HepG2 (cell line): ENCODE measurements around the gene GRIFIN. TPM values are rescaled to one million over a fixed set of nuclear protein-coding genes. Genes with fewer than 3 reads are reported as not detected.

Experiments used
- ATAC-seq: fragments of 200-7000 bp; cut with Tn5 transposase; 3 replicates; pipeline ENCODE4 v1.9.1; 2020; ENCODE audit warnings: mild to moderate bottlenecking, moderate library complexity
- BruUV-seq: library from RNA; stranded (reverse); fragments of 400-500 nt; replicated peaks from 2 replicates; lab custom pipeline; 2021; lab: Mats Ljungman, UMichigan
- CTCF ChIA-PET: fragments of 300-600 bp; formaldehyde crosslinking; extraction: SDS; loops from one replicate; lab custom pipeline; 2021; ENCODE audit warnings: low total read pairs, inconsistent platforms, low intra/inter-chr PET ratio; lab: Yijun Ruan, JAX
- POLR2A ChIA-PET: fragments of 350-600 bp; sonication (Branson Sonifier 250); formaldehyde crosslinking; loops from one replicate; lab custom pipeline; 2020; ENCODE audit warnings: antibody characterized with exemption, inconsistent platforms; lab: Yijun Ruan, JAX
- DNase-seq: peaks from one replicate; pipeline ENCODE4 v3.0.0-alpha.2; 2015; ENCODE audit warnings: low spot score
- FAIRE-seq: peaks from 3 replicates; lab custom pipeline; 2011; peaks lifted over from hg19 to GRCh38; lab: Jason Lieb, UNC
- H2AFZ ChIP-seq: one replicate; pipeline ENCODE4 v1.6.1; 2011; ENCODE audit warnings: low read length, inconsistent platforms
- H3K27ac ChIP-seq: fragments of 300-600 bp; 3 replicates; pipeline ENCODE4 v1.8.0; 2011; ENCODE audit warnings: mixed run types, mild to moderate bottlenecking, mixed read lengths, low read length, inconsistent platforms; ENCODE audit not compliant: insufficient read depth; ENCODE audit errors: extremely low read length
- H3K27me3 ChIP-seq, 2 experiments: fragments of 200-600 bp in 1 of 2; 2 replicates in 1 of 2; 3 replicates in 1 of 2; pipeline versions ENCODE4 v1.6.0 to v1.8.0; 2011; ENCODE audit warnings: low read length in 2 of 2, mild to moderate bottlenecking in 2 of 2, moderate library complexity in 2 of 2, inconsistent platforms in 1 of 2; ENCODE audit not compliant: insufficient read depth in 2 of 2, control insufficient read depth in 1 of 2
- H3K36me3 ChIP-seq, 2 experiments: fragments of 200-600 bp in 1 of 2; replicated peaks in 1 of 2; 2 replicates in 1 of 2; 3 replicates in 1 of 2; pipeline versions ENCODE4 v1.5.1 to v1.8.0; 2011; ENCODE audit warnings: low read length in 2 of 2, inconsistent platforms in 1 of 2; ENCODE audit not compliant: insufficient read depth in 2 of 2, control insufficient read depth in 1 of 2
- H3K4me1 ChIP-seq: 2 replicates; pipeline ENCODE4 v1.5.1; 2012; ENCODE audit warnings: low read length, inconsistent platforms; ENCODE audit not compliant: insufficient read depth
- H3K4me2 ChIP-seq: 2 replicates; pipeline ENCODE4 v1.6.0; 2011; ENCODE audit warnings: low read depth, low read length, inconsistent platforms
- H3K4me3 ChIP-seq, 3 experiments: fragments of 200-600 bp in 1 of 3; sonication (generic), shearing (Covaris generic) in 1 of 3; replicated peaks in 1 of 3; 2 replicates each; pipeline ENCODE4 v1.5.1; 2011 to 2016; ENCODE audit warnings: low read length in 3 of 3, inconsistent platforms in 2 of 3, low read depth in 2 of 3, mild to moderate bottlenecking in 2 of 3, control low read depth in 1 of 3, mixed read lengths in 1 of 3; ENCODE audit not compliant: insufficient read depth in 1 of 3
- H3K79me2 ChIP-seq: one replicate; pipeline ENCODE4 v1.6.1; 2011; ENCODE audit warnings: low read length, inconsistent platforms; ENCODE audit not compliant: insufficient read depth
- H3K9ac ChIP-seq: 2 replicates; pipeline ENCODE4 v1.6.0; 2011; ENCODE audit warnings: mild to moderate bottlenecking, low read depth, low read length, inconsistent platforms; ENCODE audit not compliant: insufficient read depth
- H3K9me3 ChIP-seq: 2 replicates; pipeline ENCODE4 v1.5.1; 2012; ENCODE audit warnings: mild to moderate bottlenecking, low read length
- H4K20me1 ChIP-seq: 2 replicates; pipeline ENCODE4 v1.6.0; 2011; ENCODE audit warnings: inconsistent platforms, mild to moderate bottlenecking, low read length, moderate library complexity; ENCODE audit not compliant: insufficient read depth
- CCAR2 ChIP-seq: fragments of 200-400 bp; formaldehyde crosslinking; optimal IDR thresholded peaks from 2 replicates; pipeline ENCODE3; 2018; ENCODE audit warnings: low read depth, mild to moderate bottlenecking, low read length, moderate library complexity
- KDM6A ChIP-seq: IDR thresholded peaks from 2 replicates; pipeline ENCODE4 v1.6.1; 2016; ENCODE audit warnings: low read depth
- MAFK ChIP-seq, 2 experiments: IDR thresholded peaks in 1 of 2; conservative IDR thresholded peaks in 1 of 2; 2 replicates each; pipeline ENCODE4 v1.6.1; 2011; ENCODE audit warnings: improper control_type of control experiment in 2 of 2, low read length in 2 of 2
- NCOR1 ChIP-seq: fragments of 200-600 bp; sonication (generic); IDR thresholded peaks from 2 replicates; pipeline ENCODE4 v1.7.0; 2017; ENCODE audit warnings: antibody characterized with exemption, low read length, borderline replicate concordance
- NPAS2 ChIP-seq: sonication (generic); formaldehyde crosslinking; IDR thresholded peaks from 2 replicates; pipeline ENCODE4 v1.8.0; 2022; ENCODE audit warnings: mild to moderate bottlenecking, missing genetic modification reagents, borderline replicate concordance
- NRL ChIP-seq: sonication (generic); formaldehyde crosslinking; IDR thresholded peaks from 2 replicates; pipeline ENCODE4 v1.5.0; 2020; ENCODE audit warnings: missing genetic modification reagents, mild to moderate bottlenecking, moderate library complexity, borderline replicate concordance
- SCMH1 ChIP-seq: sonication (generic); formaldehyde crosslinking; IDR thresholded peaks from 2 replicates; pipeline ENCODE4 v1.9.0; 2021; ENCODE audit warnings: missing genetic modification reagents, mild to moderate bottlenecking, borderline replicate concordance
- ZNF629 ChIP-seq: sonication (generic); formaldehyde crosslinking; conservative IDR thresholded peaks from 2 replicates; pipeline ENCODE4 v1.5.0; 2020; ENCODE audit warnings: missing genetic modification reagents
- WGBS: methylation state at CpG from one replicate; pipeline ENCODE4 v1.1.6; 2017; ENCODE audit warnings: low lambda C conversion rate; 5-methylcytosine and 5-hydroxymethylcytosine counted together
- in situ Hi-C: cut with HindIII; loops from 2 replicates; pipeline ENCODE4 v1.10.0; 2017; ENCODE audit warnings: low pct_unique_long_range_greater_than_20kb; ENCODE audit not compliant: extremely low pct_ligation_motif_present
- intact Hi-C: fragments of 100-400 bp; cut with micrococcal nuclease; formaldehyde crosslinking; loops from one replicate; pipeline ENCODE4 v1.10.0; 2022; ENCODE audit not compliant: unreplicated experiment
- polyA plus RNA-seq, 8 experiments: library from polyadenylated mRNA; depleted of rRNA in 3 of 8; stranded (reverse) in 7 of 8; unstranded in 1 of 8; fragments of >200 nt; fragmentation: Illumina TruSeq in 4 of 8; extraction: Trizol in 4 of 8; gene quantifications; 2 replicates each; pipeline versions ENCODE4 v1.2.1 to v1.2.3, GENCODE V29; 2011 to 2016; ENCODE audit warnings: low read depth in 4 of 8, missing spikeins in 1 of 8, mixed read lengths in 1 of 8; ENCODE audit not compliant: insufficient read depth in 1 of 8
- total RNA-seq, 5 experiments: library from RNA; depleted of rRNA; stranded (reverse); fragments of >200 nt; fragmentation: Illumina TruSeq; extraction: Trizol; gene quantifications; 2 replicates each; pipeline ENCODE4 v1.2.3, GENCODE V29; 2016; ENCODE audit warnings: low read depth in 1 of 5
- TF ChIP-seq, protein P1 (sequence below): IDR thresholded peaks from 2 replicates; pipeline ENCODE4 v1.6.1; 2012; ENCODE audit warnings: low read depth, low read length, improper control_type of control experiment
- TF ChIP-seq, protein P2 (sequence below): sonication (generic); formaldehyde crosslinking; IDR thresholded peaks from 2 replicates; pipeline ENCODE4 v1.4.0; 2020; ENCODE audit warnings: missing genetic modification reagents
- TF ChIP-seq, protein P3 (sequence below): sonication (generic); formaldehyde crosslinking; IDR thresholded peaks from 2 replicates; pipeline ENCODE4 v1.5.0; 2020; ENCODE audit warnings: missing genetic modification reagents, mild to moderate bottlenecking, borderline replicate concordance

Gene GRIFIN
- total and polyA plus RNA-seq, 2 of the 13 experiments (the other 11 are each of a cell fraction or from before 2014, with no cell fraction given): not detected

DNA sequence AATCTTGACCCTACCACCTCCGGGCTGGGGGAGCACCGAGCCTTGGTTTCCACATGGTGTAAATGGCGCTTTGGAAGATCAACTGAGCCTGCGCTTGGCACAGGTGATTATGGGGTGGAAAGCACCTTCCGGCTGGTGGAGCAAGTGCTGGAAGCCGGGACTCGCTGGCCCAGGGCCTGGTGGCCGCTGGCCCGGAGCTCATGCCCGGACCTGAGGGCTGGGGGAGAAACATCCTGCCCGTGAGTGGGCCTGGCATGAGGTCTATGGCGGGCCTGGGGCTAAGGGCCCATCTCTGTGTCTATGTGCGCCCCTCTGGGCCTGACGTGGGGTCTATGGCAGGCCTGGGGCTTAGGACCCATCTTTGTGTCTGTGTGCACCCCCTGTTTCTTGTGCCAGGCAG lies 29.2 kb upstream of the GRIFIN start:
- no peak overlapping the region for H3K9ac ChIP-seq
- 77% methylated on average over 4 of the region's 14 CpGs for WGBS
- intact Hi-C loops: no loop called here

DNA sequence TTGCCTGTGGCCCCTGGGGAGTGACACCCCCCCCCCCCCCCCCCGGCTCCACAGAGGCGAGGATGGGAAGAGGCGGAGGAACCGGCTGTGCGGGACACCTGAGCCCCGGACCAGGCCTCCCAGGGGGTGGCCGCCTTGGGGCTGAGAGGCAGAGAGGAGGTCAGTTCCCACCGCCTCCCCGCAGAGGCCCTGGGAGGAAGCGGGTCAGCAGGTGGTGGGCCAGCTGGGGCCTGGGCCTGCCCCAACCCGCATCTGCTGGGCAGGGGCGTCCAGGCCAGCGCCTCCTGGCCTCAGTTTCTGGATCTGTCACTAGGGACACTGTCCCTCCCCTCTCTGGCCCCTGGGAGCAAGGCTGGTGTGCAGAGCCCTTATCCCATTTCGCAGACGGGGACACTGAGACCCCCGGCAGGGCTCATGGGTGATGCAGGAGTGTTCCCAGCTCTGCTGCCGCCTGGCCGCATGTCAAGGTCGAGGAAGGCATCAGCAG lies 28.7 kb upstream of the GRIFIN start:
- Histone ChIP-seq H3K27ac (no peak overlapping the region), H3K4me1 (peaks cover 26% of the 10 kb centered on the region), H3K79me2 (no peaks in the 10 kb centered on the region), H3K27me3 (peaks cover 10 to 86% of the 10 kb centered on the region in 2 experiments), H3K9ac (no peak overlapping the region), H4K20me1 (no peaks in the 10 kb centered on the region), H2AFZ (no peak overlapping the region), H3K4me2 (no peak overlapping the region), H3K36me3 (no peaks in the 10 kb centered on the region), H3K4me3 (no peak overlapping the region), H3K9me3 (no peaks in the 10 kb centered on the region)
- FAIRE-seq (no peak), DNase-seq (no peak), ATAC-seq (no peak)
- CTCF ChIA-PET: no interaction called here
- 39% methylated on average over 7 of the region's 19 CpGs for WGBS
- no TSS peak for BruUV-seq
- intact Hi-C loops (no loop called here), in situ Hi-C loops (no loop called here)
- POLR2A ChIA-PET: no interaction called here
- peak; percentile 79 for TF ChIP-seq ZNF629 (CRISPR knock-in tag)
- TF ChIP-seq, protein P1, sequence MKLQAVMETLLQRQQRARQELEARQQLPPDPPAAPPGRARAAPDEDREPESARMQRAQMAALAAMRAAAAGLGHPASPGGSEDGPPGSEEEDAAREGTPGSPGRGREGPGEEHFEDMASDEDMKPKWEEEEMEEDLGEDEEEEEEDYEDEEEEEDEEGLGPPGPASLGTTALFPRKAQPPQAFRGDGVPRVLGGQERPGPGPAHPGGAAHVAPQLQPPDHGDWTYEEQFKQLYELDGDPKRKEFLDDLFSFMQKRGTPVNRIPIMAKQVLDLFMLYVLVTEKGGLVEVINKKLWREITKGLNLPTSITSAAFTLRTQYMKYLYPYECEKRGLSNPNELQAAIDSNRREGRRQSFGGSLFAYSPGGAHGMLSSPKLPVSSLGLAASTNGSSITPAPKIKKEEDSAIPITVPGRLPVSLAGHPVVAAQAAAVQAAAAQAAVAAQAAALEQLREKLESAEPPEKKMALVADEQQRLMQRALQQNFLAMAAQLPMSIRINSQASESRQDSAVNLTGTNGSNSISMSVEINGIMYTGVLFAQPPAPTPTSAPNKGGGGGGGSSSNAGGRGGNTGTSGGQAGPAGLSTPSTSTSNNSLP: no peak

More for the DNA sequence above, 29.2 kb upstream of the GRIFIN start:
- FAIRE-seq: no peak
- no peaks in the 10 kb centered on the region for H3K9me3 ChIP-seq
- ATAC-seq: no peak
- H3K27ac ChIP-seq: no peak overlapping the region
- in situ Hi-C loops: no loop called here
- ChIA-PET POLR2A (no interaction called here), CTCF (no interaction called here)
- no peaks in the 10 kb centered on the region for H3K79me2 ChIP-seq
- H2AFZ ChIP-seq: no peak overlapping the region
- peaks cover 9 to 86% of the 10 kb centered on the region in 2 experiments for H3K27me3 ChIP-seq
- no peaks in the 10 kb centered on the region for H4K20me1 ChIP-seq
- H3K4me3 ChIP-seq: no peak overlapping the region
- H3K4me1 ChIP-seq: peaks cover 31% of the 10 kb centered on the region
- no peaks in the 10 kb centered on the region for H3K36me3 ChIP-seq
- no peak overlapping the region for H3K4me2 ChIP-seq
- no TSS peak for BruUV-seq
- TF ChIP-seq KDM6A (CRISPR knock-in tag): no peak
- TF ChIP-seq SCMH1 (CRISPR knock-in tag): no peak
- TF ChIP-seq CCAR2: no peak
- TF ChIP-seq, protein P2, sequence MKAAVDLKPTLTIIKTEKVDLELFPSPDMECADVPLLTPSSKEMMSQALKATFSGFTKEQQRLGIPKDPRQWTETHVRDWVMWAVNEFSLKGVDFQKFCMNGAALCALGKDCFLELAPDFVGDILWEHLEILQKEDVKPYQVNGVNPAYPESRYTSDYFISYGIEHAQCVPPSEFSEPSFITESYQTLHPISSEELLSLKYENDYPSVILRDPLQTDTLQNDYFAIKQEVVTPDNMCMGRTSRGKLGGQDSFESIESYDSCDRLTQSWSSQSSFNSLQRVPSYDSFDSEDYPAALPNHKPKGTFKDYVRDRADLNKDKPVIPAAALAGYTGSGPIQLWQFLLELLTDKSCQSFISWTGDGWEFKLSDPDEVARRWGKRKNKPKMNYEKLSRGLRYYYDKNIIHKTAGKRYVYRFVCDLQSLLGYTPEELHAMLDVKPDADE (CRISPR knock-in tag): no peak
- TF ChIP-seq NPAS2 (CRISPR knock-in tag): no peak
- TF ChIP-seq, protein P3, sequence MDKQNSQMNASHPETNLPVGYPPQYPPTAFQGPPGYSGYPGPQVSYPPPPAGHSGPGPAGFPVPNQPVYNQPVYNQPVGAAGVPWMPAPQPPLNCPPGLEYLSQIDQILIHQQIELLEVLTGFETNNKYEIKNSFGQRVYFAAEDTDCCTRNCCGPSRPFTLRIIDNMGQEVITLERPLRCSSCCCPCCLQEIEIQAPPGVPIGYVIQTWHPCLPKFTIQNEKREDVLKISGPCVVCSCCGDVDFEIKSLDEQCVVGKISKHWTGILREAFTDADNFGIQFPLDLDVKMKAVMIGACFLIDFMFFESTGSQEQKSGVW (CRISPR knock-in tag): no peak
- no peak for TF ChIP-seq NCOR1
- TF ChIP-seq MAFK (conservative IDR thresholded peaks at IDR 0.05 in 1 of 2, IDR thresholded peaks at IDR 0.05 in 1 of 2; ENCODE audit: low read length in 2 of 2): no peak
- no peak for TF ChIP-seq NRL
- TF ChIP-seq, all 625 proteins: peak for 0
- DNase-seq: no peak
